ENCODE results near the gene PTPRG. TPM values are rescaled to one million over a fixed set of nuclear protein-coding genes. Genes with fewer than 3 reads are reported as not detected.

Gene PTPRG
- total RNA-seq, 1 donor from 2014 or later: 80.7 TPM

- Mint-ChIP-seq H3K9me3 (ENCODE audit: unreplicated experiment) (no peaks in the 10 kb centered on the region), H3K27ac (ENCODE audit: unreplicated experiment) (no peak overlapping the region), H3K4me3 (ENCODE audit: unreplicated experiment) (no peak overlapping the region), H3K4me1 (ENCODE audit: unreplicated experiment) (peaks cover 8% of the 10 kb centered on the region), H3K36me3 (ENCODE audit: low read depth, unreplicated experiment) (no peaks in the 10 kb centered on the region), H3K27me3 (ENCODE audit: unreplicated experiment) (no peaks in the 10 kb centered on the region)
- TF ChIP-seq CTCF (IDR thresholded peaks at IDR 0.05; ENCODE audit: unreplicated experiment): no peak
- no peak for DNase-seq (ENCODE audit: low spot score)
Measured at GRCh38 chr3:61868499-61868898, 307.1 kb downstream of the PTPRG start.

- no peaks in the 10 kb centered on the region for H3K36me3 Mint-ChIP-seq (ENCODE audit: low read depth, unreplicated experiment)
- no peaks in the 10 kb centered on the region for H3K9me3 Mint-ChIP-seq (ENCODE audit: unreplicated experiment)
- no peak for DNase-seq (ENCODE audit: low spot score)
- no peaks in the 10 kb centered on the region for H3K27me3 Mint-ChIP-seq (ENCODE audit: unreplicated experiment)
- TF ChIP-seq CTCF (IDR thresholded peaks at IDR 0.05; ENCODE audit: unreplicated experiment): no peak
- H3K4me3 Mint-ChIP-seq (ENCODE audit: unreplicated experiment): no peak overlapping the region
- H3K4me1 Mint-ChIP-seq (ENCODE audit: unreplicated experiment): peaks cover 16% of the 10 kb centered on the region
- no peak overlapping the region for H3K27ac Mint-ChIP-seq (ENCODE audit: unreplicated experiment)
Measured at GRCh38 chr3:61869371-61869770, 308.0 kb downstream of the PTPRG start.

GRCh38 chr3:61871644-61872043 is 310.3 kb downstream of the PTPRG start:
- H3K27ac Mint-ChIP-seq (ENCODE audit: unreplicated experiment): no peak overlapping the region
- no peak for DNase-seq (ENCODE audit: low spot score)
- no peaks in the 10 kb centered on the region for H3K9me3 Mint-ChIP-seq (ENCODE audit: unreplicated experiment)
- H3K27me3 Mint-ChIP-seq (ENCODE audit: unreplicated experiment): no peaks in the 10 kb centered on the region
- no peak for TF ChIP-seq CTCF (IDR thresholded peaks at IDR 0.05; ENCODE audit: unreplicated experiment)
- peaks cover 29% of the 10 kb centered on the region for H3K4me1 Mint-ChIP-seq (ENCODE audit: unreplicated experiment)
- no peak overlapping the region for H3K4me3 Mint-ChIP-seq (ENCODE audit: unreplicated experiment)
- no peaks in the 10 kb centered on the region for H3K36me3 Mint-ChIP-seq (ENCODE audit: low read depth, unreplicated experiment)

- H3K4me3 Mint-ChIP-seq (ENCODE audit: unreplicated experiment): no peak overlapping the region
- TF ChIP-seq CTCF (IDR thresholded peaks at IDR 0.05; ENCODE audit: unreplicated experiment): no peak
- no peak overlapping the region for H3K27ac Mint-ChIP-seq (ENCODE audit: unreplicated experiment)
- peaks cover 31% of the 10 kb centered on the region for H3K4me1 Mint-ChIP-seq (ENCODE audit: unreplicated experiment)
- DNase-seq (ENCODE audit: low spot score): no peak
- no peaks in the 10 kb centered on the region for H3K27me3 Mint-ChIP-seq (ENCODE audit: unreplicated experiment)
- H3K9me3 Mint-ChIP-seq (ENCODE audit: unreplicated experiment): no peaks in the 10 kb centered on the region
- H3K36me3 Mint-ChIP-seq (ENCODE audit: low read depth, unreplicated experiment): no peaks in the 10 kb centered on the region
Measured at GRCh38 chr3:61872077-61872706, 310.8 kb downstream of the PTPRG start.

- no peaks in the 10 kb centered on the region for H3K9me3 Mint-ChIP-seq (ENCODE audit: unreplicated experiment)
Measured at GRCh38 chr3:61875046-61875844, 313.9 kb downstream of the PTPRG start.

More at GRCh38 chr3:61875046-61875844, 313.9 kb downstream of the PTPRG start:
- H3K4me3 Mint-ChIP-seq (ENCODE audit: unreplicated experiment): peak overlapping the region; percentile 52
- TF ChIP-seq CTCF (IDR thresholded peaks at IDR 0.05; ENCODE audit: unreplicated experiment): no peak
- no peaks in the 10 kb centered on the region for H3K27me3 Mint-ChIP-seq (ENCODE audit: unreplicated experiment)
- H3K27ac Mint-ChIP-seq (ENCODE audit: unreplicated experiment): peak overlapping the region; percentile 70
- H3K36me3 Mint-ChIP-seq (ENCODE audit: low read depth, unreplicated experiment): no peaks in the 10 kb centered on the region
- DNase-seq (ENCODE audit: low spot score): no peak
- peaks cover 31% of the 10 kb centered on the region for H3K4me1 Mint-ChIP-seq (ENCODE audit: unreplicated experiment)

All from endothelial cell (in vitro differentiated cells).